GM18867 (cell line): ENCODE data around the gene AGR3.

Experiments
- ATAC-seq: cut with Tn5 transposase; IDR thresholded peaks from one replicate; pipeline ENCODE4 v1.9.1; 2021; ENCODE audit warnings: mild to moderate bottlenecking, moderate library complexity; ENCODE audit not compliant: unreplicated experiment

The AGR3 gene

DNA sequence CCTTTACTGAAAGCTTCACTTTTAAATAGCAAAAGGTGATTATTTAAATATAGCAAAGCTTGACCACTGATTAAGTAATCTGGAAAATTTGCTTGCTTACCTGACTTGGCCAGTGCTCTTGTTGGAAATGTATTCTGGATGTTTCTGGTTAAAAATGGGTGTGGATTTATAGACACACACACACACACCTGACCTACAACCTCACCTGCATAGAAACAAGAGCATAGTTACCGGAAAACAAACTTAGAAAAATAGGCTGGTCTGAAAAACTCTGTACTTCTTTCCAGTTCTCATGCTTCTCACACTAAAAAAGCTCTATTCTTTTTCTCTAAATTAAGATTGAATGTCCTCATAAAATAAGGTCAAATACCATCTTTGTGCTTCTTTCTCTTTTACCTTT, at the start of gene AGR3:
Gene AGR3, minus strand, starts transcription at position 140 of the 400 bp plus-strand sequence. CDS start 3,365 bp downstream, outside the sequence.
- no peak for ATAC-seq

DNA sequence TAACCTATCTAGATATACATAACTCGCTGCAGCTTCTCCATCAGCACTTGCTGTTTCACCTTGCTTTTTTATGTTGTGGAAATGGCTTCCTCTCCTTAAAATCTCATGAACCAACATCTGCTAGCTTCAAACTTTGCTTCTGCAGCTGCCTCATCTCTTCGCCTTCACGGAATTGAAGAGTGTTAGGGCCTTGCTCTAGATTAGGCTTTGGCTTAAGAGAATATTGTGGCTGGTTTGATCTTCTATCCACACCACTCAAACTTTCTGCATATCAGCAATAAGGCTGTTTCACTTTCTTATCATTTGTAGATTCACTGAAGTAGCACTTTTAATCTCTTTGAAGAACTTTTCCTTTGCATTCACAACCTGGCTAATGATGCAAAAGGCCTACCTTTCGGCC, 49.2 kb upstream of the AGR3 start:
- ATAC-seq = no peak

DNA sequence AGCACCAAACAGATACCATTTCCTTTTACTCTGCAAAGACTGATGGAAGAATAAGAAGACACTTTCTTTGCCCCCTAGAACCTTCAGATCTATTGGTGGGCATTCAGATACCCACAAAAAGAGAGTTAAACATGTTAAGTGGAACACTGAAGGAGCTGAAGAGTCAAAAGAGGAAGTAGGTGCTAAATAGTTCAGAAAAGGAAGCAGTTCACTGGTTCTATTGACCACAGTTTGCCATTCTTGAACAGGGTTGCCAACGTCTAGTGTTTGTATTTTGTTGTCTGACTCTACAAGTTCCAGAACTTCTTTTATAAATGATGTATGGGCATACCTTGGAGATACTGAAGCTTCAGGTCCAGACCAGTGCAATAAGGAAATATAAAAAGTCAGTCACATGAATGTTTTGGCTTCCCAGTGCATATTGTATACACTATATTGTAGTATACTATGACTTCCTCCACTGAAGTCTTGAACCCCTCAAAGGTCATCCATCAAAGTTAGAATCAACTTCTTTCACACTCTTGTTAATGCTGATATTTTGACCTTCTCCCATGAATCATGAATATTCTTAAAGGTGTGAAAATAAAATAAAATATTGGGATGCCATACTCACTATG, 47.5 kb upstream of the AGR3 start:
- peak; percentile 94 for ATAC-seq

DNA sequence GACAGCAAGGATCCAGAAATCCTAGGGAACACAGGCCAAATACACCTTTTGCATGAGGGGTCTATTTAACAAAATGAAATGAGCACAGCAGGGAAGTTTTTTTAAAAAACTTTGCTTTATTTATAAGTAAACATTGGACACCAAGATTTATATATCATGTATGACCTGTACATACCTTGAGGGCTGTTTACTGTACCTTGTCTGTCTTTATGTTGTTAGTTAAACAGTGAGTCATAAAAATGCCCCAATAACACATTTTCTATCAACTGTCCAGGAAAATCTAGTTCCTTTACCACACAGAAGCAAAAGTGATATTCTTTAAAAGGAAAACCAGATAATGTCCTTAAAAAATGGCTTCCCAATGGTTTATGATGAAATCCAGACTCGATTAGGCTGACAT, 45.1 kb upstream of the AGR3 start:
- no peak for ATAC-seq

DNA sequence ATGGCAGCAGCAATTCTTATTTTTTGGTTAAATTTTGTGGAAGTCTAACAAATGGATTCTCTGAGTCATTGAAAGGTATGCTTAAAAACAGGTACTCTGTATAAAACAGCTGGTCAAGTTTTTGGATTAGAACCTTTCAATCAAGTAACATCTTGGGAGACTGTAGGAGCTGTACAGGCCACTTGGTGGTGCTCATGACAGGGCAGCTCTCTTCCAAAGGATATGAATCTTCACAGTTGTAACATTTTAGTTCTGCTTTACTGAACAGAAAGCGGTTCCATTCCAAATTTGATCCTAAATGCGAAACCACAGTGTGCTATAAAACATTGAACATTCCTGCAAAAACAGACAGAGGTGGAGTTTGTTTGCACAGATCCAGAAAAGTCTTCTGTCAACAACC, 44.5 kb upstream of the AGR3 start:
- peak; percentile 52 for ATAC-seq

DNA sequence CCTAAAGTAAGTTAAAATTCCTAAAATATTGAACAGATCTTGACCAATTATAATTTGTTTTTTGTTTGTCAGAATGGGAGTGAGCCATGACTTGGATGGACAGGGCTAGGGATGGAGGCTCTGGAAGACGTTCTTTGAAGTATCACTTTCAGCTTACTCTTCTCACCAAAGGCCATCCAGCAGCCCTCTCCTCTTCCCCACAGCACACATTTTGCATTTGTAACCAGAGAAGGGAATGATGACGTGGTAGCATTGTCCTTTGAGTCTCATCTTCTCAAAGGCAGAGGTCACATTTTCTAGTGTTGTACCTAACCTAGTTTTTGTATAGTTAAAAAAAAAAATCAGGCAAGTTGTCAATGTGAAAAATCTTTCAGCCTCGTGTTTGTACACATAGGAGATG, 43.8 kb upstream of the AGR3 start:
- ATAC-seq = no peak

DNA sequence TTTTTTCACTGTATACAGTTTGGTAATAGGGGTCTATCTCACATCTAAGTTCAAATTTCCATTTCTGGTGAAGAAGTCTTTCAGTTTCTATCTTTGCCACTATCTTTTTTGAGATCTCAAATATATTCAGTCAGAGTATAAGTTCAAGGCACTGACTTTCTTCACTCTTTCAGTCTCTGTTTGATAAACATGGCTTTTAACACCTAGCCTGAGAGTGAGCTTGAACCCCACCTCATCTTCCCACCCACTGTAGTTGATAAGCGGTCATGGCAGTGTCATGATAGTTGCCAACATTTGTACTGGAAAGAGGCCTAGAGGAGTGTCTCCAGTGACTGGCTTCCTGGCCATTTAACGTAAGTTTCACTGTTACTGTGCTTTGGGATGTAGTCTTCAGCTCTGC, 41.2 kb upstream of the AGR3 start:
- peak; percentile 33 for ATAC-seq

DNA sequence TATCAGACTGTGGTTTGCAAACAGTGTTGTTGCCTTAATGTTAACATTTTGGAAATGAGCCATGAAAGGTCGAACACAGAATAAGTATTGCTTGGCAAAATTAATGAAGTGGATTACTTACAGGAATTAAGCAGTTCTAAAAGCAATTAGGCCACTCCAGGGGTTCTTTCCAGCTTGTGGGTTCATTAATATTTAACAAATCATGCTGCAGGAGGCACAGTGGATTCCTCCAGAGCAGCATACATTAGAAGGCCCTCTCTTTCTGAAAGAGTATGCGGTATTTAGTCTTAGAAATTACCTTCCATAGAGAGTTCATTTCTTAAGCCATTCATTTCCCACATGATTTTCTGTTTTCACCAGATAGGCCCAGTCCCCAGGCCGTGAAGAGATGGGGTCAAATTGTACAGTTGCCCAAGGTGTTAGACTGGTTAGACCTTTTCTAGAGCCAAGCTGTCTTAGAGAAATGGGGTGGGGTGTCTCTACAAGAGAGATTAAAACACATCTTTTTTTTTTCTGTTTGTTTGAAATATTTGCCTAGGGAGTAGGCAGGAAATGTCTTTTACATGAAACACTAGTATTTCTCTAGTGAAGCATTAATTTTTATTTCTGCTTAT, 40.0 kb upstream of the AGR3 start:
- ATAC-seq = no peak

DNA sequence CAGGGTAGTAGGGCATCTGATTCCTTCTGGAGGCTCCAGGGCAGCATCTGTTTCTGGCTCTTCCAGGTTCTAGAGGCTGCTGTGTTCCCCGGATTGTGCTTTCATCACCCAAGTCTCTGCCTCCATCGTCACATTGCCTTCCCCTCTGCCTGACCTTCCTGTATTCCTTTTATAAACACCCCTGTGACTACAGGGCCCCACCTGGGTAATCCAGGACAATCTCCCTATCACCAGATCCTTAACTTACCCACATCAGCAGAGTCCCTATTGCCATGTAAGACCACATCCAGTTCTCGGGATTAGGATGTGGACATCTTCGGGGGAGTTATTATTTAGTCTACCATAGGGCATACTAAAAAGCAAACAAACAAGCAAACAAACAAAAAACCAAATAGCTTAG, 39.4 kb upstream of the AGR3 start:
- no peak for ATAC-seq

DNA sequence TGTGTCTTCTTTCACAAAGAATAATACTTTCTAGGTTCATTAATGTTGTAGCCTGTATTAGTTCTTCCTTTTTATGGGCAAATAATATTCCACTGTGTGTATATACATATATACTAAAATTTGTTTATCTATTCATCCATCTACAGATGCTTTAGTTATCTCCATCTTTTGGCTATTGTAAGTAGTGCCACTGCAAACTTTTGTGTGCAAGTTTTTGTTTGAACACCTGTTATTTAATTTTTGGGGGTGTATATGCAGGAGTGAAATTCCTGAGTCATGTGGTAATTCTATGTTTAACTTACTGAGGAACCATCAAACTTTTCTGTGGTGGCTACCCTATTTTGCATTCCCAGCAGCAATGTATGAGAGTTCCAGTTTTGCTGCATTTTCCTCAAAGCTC, 37.7 kb upstream of the AGR3 start:
- no peak for ATAC-seq

DNA sequence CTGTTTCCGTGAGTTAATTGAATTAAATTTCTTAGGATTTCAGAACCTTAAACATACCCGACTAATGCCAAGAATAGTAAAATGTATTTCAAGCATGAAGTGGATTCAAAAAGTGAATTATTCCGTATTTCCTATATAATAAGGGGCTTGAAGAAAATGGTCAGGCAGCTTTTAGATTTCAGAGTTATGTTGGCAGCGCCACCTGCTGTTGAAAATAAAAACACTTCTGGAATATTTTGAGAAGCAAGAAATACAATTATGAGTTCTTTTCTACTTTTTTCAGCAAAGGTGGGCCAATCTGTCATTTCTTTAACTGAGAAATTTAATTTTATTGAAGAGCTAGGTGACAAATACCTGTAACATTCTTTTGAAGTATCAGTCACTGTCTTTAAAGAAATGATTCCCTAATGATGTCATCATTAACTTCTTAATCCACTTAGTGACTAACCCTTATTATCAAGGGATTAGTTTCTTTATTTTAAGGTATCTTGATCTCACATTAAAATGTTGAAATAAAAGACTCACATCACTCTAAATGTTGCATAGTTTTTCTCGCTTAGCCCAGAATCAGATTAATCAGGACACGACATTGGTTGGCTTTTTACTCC, 36.6 kb upstream of the AGR3 start:
- ATAC-seq = no peak

DNA sequence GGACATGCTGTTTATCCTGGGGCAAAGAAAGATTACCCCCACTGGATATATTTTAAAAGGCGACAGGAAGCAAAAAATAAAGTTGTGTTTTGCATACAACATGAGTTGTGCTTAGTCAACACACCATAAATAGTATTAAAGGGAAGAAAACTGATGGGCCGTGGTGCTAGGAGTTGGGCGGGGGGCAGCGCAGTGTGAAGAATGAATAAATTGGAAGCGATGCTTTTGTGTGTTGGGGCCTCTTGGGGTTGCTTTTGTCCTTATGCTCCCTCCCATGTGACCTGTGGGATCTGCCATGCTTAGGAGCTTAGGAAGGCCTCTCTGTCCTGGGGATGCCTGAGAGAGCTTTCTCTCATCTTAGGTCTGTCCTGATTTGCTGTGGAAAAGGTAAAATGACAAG, 35.0 kb upstream of the AGR3 start:
- no peak for ATAC-seq

DNA sequence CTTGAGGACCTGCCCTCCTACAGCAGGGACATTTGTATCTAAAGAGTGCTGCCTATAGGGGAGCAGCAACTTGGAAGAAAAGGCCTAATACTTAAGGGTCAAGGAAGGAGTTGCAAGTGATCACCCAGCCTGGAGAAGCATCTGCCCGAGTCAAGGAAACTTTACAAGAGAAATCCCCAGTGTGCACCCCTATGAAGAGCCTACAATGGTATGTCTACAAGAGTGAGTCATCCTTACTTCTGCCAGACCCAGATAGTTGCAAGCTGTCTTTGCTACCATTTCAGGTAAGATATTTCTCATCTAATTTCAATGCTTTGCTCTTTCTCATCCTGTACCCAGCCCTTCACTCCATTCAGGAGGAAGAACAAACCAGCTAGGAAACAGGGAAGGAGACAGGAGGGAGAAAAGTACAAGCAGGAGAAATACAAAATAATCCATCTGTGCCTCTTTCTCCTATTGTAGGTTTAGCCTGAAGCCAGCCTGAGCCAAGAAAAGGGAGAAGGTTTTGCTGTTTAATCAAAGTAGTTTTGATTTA, 34.4 kb upstream of the AGR3 start:
- ATAC-seq = no peak

DNA sequence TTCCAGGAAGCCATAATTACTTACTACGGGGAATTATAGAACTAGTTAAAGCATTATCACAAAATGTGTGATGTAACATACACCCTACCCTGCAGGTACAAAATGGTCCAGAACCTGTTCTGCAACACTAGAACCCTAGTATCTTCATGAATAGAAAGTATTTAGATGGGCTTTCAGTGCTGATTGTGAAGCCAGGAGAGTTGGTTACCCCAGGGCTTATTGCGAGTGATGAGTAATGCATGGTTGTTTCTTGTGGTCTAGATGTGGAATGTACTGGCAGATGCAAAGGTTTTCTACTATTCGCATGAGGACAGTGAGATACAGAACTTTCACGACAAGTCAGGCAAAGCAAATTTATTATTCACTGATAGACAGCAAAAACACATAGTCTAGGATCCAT, 33.6 kb upstream of the AGR3 start:
- ATAC-seq = no peak

DNA sequence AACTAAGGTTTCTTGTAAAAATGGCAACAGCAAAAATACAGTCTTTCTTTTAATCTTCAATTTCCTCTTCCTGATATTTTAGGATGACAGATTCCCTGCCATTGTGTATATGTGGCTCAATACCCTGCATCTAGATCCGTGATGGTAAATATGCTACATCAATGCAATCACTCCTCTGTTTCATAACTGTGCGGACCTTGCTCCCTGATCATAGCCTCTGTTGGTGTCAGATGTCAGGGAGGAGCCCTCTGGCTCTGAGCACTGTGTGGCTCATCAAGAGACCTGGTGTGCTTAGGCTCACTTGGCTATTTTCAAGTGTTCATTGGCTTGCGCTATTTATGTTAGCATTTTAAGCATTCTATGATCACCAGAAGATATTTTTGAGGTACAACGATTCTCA, 33.0 kb upstream of the AGR3 start:
- ATAC-seq = no peak

DNA sequence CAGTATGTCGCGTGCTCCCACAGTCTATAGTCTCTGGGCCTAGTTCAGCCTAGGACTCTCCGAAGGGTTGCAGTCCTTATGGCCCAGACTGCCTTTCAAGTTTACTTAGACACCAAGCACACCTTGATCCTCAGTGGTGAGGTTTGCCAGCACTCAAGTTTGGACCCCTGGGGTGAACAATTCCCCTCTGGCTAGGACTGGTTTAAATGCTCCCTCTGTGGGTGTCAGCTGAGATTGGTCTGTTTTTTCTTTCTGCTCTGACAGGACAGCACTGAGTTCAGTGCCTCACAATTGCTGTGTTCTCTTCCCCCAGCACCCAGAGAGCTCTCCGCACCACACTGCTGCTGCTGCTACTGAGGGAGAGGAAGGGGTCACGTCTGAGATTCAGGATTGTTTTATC, 31.9 kb upstream of the AGR3 start:
- no peak for ATAC-seq

DNA sequence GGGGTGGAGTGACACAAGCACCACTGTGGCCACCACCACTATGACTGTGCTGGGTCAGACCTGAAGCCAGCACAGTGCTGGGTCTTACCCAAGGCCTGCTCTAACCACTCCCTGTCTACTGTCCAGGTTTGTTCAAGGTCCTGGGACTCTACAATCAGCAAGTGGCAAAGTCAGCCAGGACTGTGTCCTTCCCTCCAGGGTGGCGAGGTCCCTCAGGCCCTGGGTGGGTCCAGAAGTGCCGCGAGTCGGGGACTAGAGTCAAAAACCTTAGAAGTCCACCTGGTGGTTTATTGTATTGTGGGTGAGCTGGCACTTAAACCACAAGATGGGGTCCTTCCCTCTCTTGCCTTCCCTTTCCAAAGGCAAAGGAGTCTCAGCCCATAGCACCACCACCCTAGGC, 30.8 kb upstream of the AGR3 start:
- ATAC-seq = no peak

DNA sequence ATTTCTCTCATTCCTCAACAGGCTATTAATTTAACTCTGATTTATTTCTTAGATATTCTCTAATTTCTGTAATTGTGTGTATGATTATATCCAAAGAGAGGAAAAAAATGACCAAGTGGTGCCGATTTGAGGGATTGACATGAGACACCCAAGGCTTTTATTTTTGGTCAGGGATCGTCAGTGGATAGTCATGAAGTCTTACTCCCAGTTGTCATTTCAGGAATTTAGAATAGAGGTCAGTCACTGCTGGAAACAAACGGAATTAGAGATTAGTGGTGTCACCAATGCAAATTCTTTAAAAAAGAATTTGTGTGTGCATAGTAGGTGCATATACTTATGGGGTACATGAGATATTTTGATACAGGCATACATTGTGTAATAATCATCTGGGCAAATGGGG, 26.8 kb upstream of the AGR3 start:
- ATAC-seq = no peak

DNA sequence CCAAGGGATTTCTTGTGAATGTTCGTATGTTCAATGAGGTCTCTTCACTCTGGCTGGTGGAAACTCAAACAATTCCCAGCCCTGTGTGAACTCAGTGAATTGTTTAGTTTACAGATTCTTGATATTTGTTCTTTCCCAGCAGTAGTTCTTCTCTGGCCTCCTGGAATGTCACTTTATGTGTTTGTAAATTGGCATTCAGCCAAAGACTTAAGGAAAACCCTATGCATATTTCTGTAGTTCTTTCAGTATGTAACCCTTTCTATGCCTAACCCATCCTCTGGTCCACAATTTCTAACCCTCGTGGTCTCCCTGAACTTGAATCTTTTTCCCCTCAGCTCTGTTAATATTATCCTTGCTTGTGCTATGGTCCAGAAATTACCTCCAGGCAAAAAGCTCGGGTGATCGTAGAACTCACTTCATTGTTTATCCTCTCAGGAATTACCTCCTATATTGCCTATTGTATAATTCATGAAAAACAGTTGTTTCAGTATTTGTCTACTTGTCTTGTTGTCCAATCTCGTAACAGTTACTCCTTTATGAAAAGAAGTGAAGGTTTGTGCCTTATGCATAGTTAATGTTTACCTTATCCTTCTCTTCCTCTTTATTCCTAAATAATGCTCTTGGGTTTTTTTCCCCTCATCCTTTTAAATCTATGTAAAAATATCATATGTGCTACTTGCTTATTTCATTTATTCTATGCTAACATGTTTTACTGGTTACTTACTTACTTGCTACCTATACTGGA, 23.7 kb upstream of the AGR3 start:
- ATAC-seq = no peak

DNA sequence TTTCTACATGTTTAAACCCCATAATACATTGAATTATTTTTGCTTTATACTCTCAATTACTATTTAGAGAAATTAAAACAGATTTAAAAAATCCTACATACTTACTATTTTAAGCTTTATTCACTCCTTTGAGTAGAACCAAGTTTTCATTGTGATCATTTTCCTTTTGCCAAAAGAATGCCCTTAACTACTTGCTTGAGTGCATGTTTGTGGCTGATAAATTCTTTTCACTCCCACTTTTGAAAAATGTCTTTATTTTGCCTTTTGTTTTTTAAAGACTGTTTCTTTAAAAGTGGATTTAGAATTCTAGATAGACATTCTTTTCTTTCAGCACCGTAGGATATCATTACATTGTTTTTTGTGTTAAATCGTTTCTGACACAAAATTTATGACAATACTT, 22.3 kb upstream of the AGR3 start:
- ATAC-seq = no peak

DNA sequence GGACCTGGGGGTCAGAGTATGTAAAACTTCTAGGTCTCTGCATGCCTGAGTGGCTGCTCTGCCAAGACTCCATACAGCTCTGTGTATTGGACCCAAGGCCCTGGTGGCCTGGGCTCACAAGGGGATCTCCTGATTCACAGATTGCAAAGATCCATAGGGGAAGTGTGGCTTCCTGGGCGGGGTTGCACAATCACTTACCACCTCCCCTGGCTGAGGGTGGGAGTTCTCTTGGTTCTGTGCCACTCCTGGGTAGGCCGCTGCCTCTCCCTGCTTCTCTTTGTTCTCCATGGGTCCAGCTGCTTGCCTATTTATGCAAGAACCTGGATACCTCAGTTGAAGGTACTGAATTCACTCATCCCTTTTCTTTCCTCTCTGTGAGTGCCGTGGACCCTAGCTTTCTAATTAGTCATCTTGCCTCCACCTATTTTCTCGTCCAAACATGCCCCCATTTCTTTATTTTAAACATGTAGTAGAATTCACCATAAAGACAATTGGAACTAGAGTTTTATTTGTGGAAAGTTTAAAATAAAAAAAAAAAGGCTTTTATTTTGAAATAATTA, 18.5 kb upstream of the AGR3 start:
- ATAC-seq = no peak
